GM12878 (cell line): ENCODE results near the gene ZNF80.
"Not testable (repeated sequence)": the region's sequence is repeated elsewhere in the genome, so short reads cannot be mapped to it uniquely, and the experiment has no call there.

ENCODE experiments used
- MXI1 ChIP-seq: fragments of 150-350 bp; IDR thresholded peaks from 2 replicates; pipeline ENCODE4 v1.6.1; 2011; ENCODE audit warnings: low read depth, mild to moderate bottlenecking, inconsistent platforms, low read length, improper control_type of control experiment
- POLR2A ChIP-seq: IDR thresholded peaks from 2 replicates; pipeline ENCODE4 v1.6.1; 2011; ENCODE audit warnings: low read depth, mild to moderate bottlenecking, low read length
- SMAD1 ChIP-seq: fragments of 450-650 bp; IDR thresholded peaks from 2 replicates; pipeline ENCODE4 v1.6.1; 2018; ENCODE audit warnings: mild to moderate bottlenecking, low read depth; ENCODE audit not compliant: partially characterized antibody
- TF ChIP-seq, protein P1 (sequence below), 3 experiments: IDR thresholded peaks in 2 of 3; conservative IDR thresholded peaks in 1 of 3; 2 replicates each; pipeline ENCODE4 v1.5.1; 2011; ENCODE audit warnings: low read depth in 3 of 3, low read length in 3 of 3, mild to moderate bottlenecking in 3 of 3, control low read depth in 2 of 3, moderate library complexity in 2 of 3, inconsistent platforms in 1 of 3, mixed read lengths in 1 of 3; ENCODE audit not compliant: control insufficient read depth in 2 of 3, insufficient read depth in 1 of 3; ENCODE audit errors: extremely low read depth in 1 of 3

DNA sequence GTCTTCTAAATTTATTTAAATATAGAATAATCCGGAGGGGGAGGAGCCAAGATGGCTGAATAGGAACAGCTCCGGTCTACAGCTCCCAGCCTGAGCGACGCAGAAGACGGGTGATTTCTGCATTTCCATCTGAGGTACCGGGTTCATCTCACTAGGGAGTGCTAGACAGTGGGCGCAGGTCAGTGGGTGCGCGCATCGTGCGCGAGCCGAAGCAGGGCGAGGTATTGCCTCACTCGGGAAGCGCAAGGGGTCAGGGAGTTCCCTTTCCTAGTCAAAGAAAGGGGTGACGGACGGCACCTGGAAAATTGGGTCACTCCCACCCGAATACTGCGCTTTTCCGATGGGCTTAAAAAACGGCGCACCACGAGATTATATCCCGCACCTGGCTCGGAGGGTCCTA lies 39.5 kb upstream of the ZNF80 start:
- not testable (repeated sequence) for TF ChIP-seq SMAD1, POLR2A, MXI1
- TF ChIP-seq, protein P1, sequence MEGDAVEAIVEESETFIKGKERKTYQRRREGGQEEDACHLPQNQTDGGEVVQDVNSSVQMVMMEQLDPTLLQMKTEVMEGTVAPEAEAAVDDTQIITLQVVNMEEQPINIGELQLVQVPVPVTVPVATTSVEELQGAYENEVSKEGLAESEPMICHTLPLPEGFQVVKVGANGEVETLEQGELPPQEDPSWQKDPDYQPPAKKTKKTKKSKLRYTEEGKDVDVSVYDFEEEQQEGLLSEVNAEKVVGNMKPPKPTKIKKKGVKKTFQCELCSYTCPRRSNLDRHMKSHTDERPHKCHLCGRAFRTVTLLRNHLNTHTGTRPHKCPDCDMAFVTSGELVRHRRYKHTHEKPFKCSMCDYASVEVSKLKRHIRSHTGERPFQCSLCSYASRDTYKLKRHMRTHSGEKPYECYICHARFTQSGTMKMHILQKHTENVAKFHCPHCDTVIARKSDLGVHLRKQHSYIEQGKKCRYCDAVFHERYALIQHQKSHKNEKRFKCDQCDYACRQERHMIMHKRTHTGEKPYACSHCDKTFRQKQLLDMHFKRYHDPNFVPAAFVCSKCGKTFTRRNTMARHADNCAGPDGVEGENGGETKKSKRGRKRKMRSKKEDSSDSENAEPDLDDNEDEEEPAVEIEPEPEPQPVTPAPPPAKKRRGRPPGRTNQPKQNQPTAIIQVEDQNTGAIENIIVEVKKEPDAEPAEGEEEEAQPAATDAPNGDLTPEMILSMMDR (IDR thresholded peaks at IDR 0.05 in 2 of 3, conservative IDR thresholded peaks at IDR 0.05 in 1 of 3; ENCODE audit: control insufficient read depth in 2 of 3, extremely low read depth in 1 of 3, insufficient read depth in 1 of 3, low read depth in 3 of 3, low read length in 3 of 3): not testable (repeated sequence)
